GM21825 (cell line): ENCODE measurements around the gene ROBO2.

Experiments
- ATAC-seq: cut with Tn5 transposase; IDR thresholded peaks from one replicate; pipeline ENCODE4 v1.9.1; 2021; ENCODE audit warnings: mild to moderate bottlenecking, moderate library complexity; ENCODE audit not compliant: unreplicated experiment

ROBO2 gene

GRCh38 chr3:77188210-77188609 lies 148.3 kb downstream of the ROBO2 start:
- no peak for ATAC-seq

- no peak for ATAC-seq
These were observed 149.4 kb downstream of the ROBO2 start for GRCh38 chr3:77189258-77189657.

DNA sequence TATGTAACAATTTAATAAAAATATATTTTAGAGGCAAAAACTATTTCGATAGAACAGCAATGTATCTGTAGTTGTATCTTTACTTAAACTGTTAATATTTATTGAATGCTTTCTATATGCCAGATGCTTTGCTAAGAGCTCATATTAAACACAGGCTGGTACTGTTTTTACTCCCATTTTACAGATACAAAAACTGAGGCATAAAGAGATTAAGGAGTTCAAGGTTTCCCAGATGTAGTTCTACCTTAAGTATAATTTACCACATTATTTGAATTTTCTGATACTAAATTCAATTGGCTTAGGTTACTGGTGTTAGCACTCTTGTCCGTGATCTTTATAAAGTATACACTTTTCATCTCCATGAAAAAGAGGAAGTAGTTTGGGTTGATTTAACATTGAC lies 149.8 kb downstream of the ROBO2 start:
- ATAC-seq = no peak

- no peak for ATAC-seq
These were observed 150.5 kb downstream of the ROBO2 start for GRCh38 chr3:77190374-77190773.

- no peak for ATAC-seq
These were observed 151.1 kb downstream of the ROBO2 start for GRCh38 chr3:77191014-77191413.

DNA sequence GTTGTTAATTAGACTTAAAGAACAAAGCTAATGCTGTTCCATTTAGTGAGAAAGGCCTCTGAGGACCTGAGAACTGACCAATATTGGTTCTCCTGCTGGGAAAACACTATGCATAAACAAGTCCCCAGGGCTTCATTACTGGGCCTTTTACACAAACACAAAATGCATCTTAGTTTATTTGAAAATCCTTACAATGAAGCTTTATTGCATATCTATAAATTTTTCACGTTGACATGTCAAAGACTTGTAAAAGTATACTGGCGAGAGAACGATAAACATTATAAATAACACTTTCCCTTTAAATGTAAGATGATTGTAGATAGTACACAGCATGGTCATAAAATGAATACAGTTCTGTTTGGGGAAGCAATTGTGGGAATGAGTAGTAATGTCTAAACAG lies 151.7 kb downstream of the ROBO2 start:
- no peak for ATAC-seq

DNA sequence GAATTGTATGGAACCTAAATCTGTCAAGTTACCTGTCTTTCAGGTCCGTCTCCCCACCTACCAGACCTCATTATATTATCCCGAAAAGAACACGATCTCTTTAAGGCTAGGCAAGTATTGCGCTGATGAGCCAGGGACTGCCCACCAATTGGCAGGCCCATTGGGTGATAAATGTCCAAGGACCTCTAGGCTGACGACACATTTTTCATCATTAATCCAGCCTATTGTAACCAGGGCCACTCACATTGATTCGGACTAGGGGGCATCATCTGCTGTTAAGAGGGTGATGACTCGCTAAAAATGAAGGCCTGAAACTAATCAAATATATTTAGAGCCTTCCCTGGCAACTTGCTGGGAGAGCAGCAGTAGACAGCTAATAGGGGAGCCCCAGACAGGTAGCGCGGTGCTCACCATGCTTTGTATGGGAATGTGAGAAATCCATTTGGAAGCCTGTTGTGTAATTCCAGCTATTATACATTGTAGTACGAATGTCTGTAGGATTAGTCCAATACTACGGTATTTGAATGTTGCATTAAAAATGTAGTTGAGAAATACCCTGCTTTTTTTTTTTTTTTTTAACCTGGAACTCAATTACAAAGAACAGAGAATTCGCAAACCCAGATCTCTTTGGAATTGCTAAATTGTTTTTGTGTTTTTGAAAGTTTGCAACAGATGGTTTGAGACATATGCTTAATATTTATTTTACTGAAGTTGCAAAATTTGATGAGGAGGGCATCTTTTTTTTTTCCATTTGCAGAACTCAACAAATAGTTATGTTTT lies 156.1 kb downstream of the ROBO2 start:
- ATAC-seq = no peak

- no peak for ATAC-seq
These were observed 157.5 kb downstream of the ROBO2 start for GRCh38 chr3:77197408-77197807.

DNA sequence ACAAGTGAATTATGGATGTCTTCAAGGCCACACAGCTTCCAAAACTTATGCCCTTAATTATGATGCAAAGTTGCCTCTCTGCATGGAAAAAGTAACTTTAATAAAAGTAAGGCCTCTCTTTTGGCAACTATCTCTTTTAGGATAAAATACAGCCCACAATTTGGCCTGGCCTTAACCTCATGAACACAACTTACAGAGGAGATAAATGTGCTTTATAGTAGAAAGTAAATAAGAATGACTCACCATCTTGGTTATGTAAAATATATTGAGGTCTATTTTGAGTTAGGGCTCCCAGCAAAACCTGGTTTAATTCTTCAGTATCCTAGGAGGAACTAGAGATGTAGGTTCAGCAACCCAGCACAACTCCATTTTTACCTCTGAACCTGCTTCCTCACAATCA lies 164.0 kb downstream of the ROBO2 start:
- ATAC-seq = no peak

GRCh38 chr3:77204788-77205187 lies 164.9 kb downstream of the ROBO2 start:
- no peak for ATAC-seq

GRCh38 chr3:77207753-77208152 lies 167.9 kb downstream of the ROBO2 start:
- ATAC-seq = no peak

- no peak for ATAC-seq
These were observed 182.8 kb downstream of the ROBO2 start for GRCh38 chr3:77222701-77223100.

GRCh38 chr3:77227567-77227966 lies 187.7 kb downstream of the ROBO2 start:
- no peak for ATAC-seq

- no peak for ATAC-seq
These were observed 192.7 kb downstream of the ROBO2 start for GRCh38 chr3:77232557-77232956.

DNA sequence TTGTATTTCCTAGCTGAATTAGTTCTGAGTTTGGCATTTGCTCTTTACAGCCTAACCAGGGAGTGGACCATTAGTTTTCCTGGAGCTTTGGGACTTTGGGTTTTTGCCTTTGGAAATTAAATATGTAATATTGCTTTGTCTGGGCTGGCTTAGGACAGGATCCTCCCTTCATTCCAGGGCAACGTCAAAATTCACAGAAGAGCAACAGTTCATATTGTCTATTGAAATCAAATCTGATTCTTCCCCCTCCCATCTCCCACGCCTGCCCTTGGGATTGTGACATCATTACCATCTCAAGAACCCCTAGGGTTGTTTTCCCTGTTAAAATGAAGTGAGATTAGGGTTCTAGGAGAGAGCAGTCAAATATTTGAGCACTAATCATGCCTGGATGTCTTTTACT lies 194.1 kb downstream of the ROBO2 start:
- no peak for ATAC-seq

DNA sequence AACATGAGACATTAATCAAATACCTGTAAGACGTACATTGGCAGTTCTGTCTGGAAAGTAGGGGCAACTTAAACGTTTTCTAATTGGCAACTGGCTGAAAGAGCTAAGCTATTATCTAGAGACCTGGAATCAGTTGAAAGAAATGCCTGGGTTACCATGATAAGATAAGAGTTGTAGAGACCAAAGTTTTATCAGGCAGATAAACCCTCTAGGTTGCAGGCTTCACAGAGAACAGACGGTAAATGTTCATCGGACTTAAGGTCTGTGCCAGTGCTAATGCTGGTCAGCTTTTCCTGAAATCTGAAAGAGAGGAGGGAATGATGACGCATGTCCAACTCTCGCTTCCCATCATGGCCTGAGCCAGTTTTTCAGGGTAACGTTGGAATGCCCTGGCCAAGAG lies 196.2 kb downstream of the ROBO2 start:
- ATAC-seq = no peak

GRCh38 chr3:77240072-77240650 lies 200.3 kb downstream of the ROBO2 start:
- no peak for ATAC-seq

DNA sequence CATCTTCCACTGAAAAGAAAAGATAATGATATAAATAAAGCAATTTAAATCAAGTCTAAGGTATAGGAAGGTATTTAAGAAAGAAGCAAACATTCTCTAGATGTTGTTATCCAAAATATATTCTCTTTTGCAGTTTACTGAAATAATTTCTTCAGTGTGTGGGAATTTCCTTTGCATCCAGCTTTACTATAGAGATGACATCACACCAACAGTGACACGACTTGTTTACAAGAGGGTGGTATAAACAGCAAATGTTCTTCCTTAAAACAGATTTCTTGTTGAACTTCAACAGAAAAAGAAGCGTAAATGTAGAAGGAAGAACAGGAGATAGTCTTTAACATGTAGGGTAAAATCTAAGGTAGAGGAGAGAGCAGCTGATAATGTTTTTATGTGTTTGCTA lies 202.5 kb downstream of the ROBO2 start:
- ATAC-seq = no peak

DNA sequence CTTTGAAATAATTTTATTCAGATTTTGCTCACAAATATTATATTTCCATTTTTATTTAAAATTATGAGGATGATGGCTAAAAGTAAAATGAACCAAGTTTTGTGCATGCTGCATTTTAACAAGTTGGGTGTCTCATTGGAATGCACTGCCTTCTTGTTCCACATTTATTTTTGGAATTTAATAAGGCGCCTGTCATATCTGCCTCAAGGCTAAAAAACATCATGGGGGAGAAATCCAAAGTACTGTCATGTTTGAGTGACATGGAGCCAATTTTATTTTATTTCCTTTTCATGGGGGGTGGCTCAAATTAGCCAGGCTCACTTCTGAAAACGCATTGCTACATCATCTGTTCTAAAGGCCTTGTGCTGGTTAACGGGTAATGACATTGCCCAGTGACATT lies 205.1 kb downstream of the ROBO2 start:
- no peak for ATAC-seq

DNA sequence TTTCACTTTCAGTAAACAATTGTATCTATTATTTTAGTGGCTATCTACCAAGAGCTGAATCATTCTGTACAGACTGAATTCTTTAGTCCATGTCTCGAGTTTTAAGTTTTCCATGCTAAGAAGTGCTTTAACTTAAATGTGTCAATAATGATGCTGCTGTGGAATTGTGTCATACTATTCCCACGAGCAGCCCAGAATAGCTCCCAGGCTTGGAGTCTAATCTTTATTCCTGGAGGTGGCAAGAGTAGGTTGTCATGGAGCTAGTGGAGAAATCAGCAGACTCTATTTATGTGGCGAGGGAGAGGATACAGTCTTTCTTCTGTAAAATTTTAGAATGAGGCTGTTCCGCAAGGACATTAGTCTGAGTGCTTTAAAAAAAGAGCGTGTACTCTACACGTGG lies 207.2 kb downstream of the ROBO2 start:
- no peak for ATAC-seq

- no peak for ATAC-seq
These were observed 207.9 kb downstream of the ROBO2 start for GRCh38 chr3:77247817-77248216.

DNA sequence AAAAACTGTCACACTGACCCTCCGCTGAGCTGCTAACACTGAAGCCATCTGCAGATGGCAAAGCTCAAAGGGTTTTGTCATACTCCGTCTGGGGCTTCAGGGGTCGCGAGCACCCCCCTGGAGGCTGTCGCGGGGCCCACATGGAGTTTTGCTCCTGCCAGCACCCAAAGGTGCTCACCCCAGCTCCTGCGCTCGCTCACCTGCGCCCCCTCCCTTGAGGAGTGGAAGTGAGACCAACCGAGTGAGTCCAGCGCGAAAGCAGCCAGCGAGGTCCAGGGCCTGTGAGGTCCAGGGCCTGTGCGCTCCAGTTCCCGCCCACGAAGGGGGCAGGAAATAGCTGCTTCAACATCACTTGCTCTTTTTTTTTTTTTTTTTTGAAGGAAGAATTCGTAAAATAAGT lies 208.5 kb downstream of the ROBO2 start:
- no peak for ATAC-seq

DNA sequence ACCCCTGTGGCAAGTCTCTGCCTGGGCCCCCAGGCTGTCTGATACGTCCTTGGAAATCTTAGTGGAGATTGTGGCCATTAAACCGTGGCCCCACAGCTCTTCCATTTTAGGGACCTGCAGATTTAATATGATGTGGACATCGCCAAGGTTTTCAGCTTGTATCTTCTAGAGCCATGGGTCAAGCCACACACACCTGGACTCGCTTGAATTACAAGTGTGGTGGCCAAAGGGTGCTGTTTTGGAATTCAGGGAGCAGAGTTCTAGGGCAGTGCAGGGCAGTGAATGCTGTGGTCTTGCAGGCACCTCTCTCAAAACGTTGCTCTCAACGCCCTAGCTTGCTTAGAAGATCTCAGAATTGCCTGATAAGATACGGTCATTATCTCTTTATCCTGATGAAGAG lies 211.2 kb downstream of the ROBO2 start:
- no peak for ATAC-seq
